Endothelial cell of umbilical vein (primary cell): Measurements from ENCODE around the gene ZNF618.

ENCODE experiments used
- MAX ChIP-seq: IDR thresholded peaks from 2 replicates; pipeline ENCODE4 v1.6.1; 2011; ENCODE audit not compliant: insufficient read depth, insufficient read length
- POLR2AphosphoS5 ChIP-seq: IDR thresholded peaks from 2 replicates; pipeline ENCODE4 v1.6.1; 2012; ENCODE audit warnings: low read depth, mild to moderate bottlenecking, control low read depth, low read length, moderate library complexity; ENCODE audit not compliant: insufficient read depth
- TF ChIP-seq, protein P1 (sequence below), 2 donors: IDR thresholded peaks; 1 replicate in 1 of 2; 2 replicates in 1 of 2; pipeline ENCODE4 v1.5.1; 2011; ENCODE audit warnings: low read length in 2 of 2, mild to moderate bottlenecking in 2 of 2, moderate library complexity in 2 of 2, control low read depth in 1 of 2, inconsistent platforms in 1 of 2, low read depth in 1 of 2; ENCODE audit not compliant: insufficient read depth in 1 of 2; ENCODE audit errors: extremely low read depth in 1 of 2

GRCh38 chr9:113945784-113946183 is 69.7 kb downstream of the ZNF618 start:
- TF ChIP-seq, protein P1, sequence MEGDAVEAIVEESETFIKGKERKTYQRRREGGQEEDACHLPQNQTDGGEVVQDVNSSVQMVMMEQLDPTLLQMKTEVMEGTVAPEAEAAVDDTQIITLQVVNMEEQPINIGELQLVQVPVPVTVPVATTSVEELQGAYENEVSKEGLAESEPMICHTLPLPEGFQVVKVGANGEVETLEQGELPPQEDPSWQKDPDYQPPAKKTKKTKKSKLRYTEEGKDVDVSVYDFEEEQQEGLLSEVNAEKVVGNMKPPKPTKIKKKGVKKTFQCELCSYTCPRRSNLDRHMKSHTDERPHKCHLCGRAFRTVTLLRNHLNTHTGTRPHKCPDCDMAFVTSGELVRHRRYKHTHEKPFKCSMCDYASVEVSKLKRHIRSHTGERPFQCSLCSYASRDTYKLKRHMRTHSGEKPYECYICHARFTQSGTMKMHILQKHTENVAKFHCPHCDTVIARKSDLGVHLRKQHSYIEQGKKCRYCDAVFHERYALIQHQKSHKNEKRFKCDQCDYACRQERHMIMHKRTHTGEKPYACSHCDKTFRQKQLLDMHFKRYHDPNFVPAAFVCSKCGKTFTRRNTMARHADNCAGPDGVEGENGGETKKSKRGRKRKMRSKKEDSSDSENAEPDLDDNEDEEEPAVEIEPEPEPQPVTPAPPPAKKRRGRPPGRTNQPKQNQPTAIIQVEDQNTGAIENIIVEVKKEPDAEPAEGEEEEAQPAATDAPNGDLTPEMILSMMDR (IDR thresholded peaks at IDR 0.05; ENCODE audit: extremely low read depth in 1 of 2, insufficient read depth in 1 of 2, low read depth in 1 of 2, low read length in 2 of 2) = no peak
- TF ChIP-seq MAX = no peak
- TF ChIP-seq POLR2AphosphoS5 = no peak
